GM21381 (cell line): ENCODE measurements around the gene TNNI2.

ENCODE experiments used
- ATAC-seq: cut with Tn5 transposase; IDR thresholded peaks from one replicate; pipeline ENCODE4 v1.9.1; 2021; ENCODE audit warnings: mild to moderate bottlenecking, moderate library complexity; ENCODE audit not compliant: unreplicated experiment

The TNNI2 gene

GRCh38 chr11:1857064-1857463 is 18.3 kb downstream of the TNNI2 start:
- ATAC-seq, result no peak

DNA sequence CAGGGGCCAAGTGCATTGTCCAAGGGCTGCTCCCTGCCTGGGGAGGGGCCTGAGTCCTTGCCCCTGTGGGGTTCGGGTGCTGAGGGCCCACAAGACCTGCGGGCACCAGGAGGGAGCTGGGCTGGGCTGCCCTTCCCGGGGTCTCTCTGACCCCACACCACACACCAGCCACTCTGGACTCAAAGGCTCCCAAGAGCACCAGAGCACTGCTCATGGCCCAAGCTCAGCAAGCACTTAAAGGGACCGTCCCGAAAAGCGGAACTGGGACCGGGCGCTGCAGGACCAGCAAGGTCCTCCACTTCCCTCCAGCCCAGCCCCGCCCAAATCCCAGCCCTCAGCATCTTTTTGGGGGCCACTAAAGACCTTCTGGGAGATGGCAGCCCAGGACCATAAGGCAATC is 19.4 kb downstream of the TNNI2 start:
- no peak for ATAC-seq

- ATAC-seq, result no peak
These were observed 19.8 kb downstream of the TNNI2 start for GRCh38 chr11:1858576-1858975.

- ATAC-seq, result no peak
These were observed 20.2 kb downstream of the TNNI2 start for GRCh38 chr11:1859004-1859403.

DNA sequence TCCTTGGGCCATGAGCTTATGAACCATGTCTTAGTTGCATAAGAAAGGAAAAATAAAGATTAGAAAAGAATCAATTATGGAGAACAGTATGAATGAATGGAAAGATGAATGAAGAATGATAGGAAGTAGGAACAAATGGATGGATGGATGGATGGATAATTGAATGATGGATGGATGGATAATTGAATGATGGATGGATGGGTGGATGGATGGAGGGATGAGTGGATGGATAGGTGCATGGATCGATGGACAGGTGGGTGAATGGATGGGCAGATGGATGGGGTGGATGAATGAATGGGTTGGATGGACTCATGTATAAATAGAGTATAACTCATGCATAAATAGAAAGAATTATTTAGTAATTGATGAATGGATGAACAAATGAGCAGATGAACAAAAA is 21.3 kb downstream of the TNNI2 start:
- ATAC-seq, result no peak

DNA sequence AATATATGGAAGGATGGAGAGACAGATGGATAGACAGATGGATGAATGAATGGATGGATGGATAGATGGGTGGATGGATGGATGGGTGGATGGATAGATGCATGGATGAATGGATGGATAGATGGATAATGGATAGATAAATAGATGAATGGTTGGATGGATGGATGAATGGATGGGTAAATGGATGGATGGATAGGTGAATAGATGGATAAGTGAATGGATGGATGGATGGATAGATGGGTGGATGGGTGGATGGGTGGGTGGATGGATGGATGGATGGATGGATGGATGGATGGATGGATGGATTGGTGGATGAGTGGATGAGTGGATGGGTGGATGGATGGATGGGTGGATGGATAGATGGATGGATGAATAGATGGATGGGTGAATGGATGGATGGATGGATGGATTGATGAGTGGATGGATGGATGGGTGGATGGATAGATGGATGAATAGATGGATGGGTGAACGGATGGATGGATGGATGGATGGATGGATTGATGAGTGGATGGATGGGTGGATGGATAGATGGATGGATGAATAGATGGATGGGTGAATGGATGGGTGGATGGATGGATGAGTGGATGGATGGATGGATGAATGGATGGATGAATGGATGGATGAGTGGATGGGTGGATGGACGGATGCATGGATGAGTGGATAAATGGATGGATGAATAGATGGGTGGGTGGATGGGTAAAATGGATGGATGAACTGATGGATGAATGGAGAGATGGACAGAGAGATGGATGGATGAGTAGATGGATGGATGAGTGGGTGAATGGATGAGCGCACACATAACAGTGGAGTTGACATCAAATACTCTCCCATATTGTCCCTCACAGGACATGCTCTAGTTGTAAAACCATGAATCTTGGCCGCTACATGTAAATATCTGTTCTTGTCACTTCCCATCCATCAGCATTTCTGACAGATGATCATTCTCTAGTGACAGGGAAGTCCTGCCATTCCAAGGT is 22.9 kb downstream of the TNNI2 start:
- no peak for ATAC-seq

DNA sequence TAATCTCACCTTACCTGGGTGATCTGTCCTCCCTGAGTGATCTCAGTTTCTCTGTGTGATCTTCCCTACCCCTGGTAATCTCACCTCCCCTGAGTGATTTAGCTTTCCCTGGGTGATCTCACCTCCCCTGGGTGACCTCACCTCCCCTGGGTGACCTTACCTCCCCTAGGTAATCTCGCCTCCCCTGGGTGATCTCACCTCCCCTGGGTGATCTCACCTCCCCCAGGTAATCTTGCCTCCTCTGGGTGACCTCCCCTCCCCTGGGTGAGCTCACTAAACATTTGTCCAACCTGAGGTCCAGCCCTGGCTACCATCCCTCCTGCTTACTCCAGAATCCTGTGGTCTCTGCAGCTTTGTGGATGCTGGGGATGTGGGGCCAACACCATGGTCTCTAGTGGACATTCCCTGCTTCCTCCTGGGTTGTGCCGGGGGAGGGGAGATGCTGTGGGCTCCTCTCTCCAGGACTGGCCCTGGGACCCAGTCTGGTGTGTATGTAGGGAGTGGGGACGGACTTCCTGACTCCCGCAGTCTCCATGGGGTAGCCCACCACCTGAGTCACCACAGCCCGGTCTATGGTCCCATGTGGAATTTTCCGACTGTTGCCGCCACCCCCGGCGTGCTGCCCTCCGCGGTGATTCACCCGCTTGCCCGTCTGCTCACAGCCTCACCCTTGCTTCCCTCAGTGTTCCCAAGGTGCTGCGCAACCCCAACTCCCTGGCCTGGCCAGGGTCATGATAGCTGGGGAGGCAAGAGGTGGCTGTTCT is 24.0 kb downstream of the TNNI2 start:
- ATAC-seq, result no peak

- ATAC-seq, result no peak
These were observed 24.8 kb downstream of the TNNI2 start for GRCh38 chr11:1863352-1864216.

DNA sequence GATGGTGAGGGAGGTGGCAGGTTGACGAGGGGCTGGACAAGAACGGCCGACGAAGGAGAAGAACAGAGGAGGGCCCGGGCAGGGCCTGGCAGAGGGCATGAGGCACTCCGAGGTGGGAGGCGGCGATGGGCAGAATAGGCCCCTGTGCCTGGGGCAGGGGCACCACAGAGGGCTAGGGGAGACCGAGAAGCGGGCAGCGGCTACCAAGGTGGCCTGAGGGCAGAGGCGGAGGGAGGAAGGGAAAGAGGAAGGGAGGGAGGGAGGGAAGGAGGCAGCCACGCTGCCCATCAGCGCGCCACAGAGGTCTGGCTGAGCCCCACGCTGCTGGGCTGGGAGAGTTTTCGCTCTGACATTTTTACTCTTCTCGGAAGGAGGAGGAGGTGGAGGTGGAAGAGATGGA is 25.4 kb downstream of the TNNI2 start:
- ATAC-seq, result no peak

DNA sequence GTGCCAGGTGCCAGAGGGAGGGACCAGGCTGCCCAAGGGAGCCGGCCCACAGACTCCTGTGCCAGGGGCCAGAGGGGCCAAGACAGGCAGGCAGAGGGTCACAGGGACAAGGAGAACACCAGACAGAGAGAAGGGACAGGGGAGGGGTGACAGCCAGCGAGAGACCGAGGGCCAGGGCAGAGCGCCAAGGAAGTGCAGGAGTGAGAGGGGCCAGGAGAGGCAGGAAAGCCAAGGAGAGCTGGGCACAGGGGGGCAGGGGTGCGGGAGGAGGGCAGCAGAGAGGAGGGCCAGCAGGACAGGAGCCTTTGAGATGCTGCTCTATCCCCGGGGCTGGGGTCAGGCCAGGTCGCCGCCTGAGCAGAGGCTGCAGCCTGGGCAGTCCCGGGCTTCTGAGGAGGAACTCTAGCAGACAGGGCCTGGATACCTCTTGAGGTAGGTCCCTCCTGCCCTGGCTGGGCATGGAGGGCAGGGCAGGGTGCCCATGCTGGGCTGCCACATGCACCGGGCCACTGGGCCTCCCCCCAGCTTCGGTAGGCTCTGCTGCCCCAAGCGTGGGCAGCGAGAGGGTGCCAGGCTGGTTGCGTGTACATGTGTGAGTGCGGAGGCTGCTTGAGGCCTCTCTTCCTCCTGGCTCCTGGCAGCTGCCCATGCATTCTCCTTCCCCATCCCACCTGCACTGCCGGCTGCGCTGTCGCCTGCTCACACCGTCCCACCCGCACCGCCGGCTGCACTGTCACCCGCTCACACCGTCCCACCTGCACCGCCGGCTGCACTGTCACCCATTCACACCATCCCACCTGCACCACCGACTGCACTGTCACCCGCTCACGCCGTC is 26.3 kb downstream of the TNNI2 start:
- ATAC-seq, result no peak

DNA sequence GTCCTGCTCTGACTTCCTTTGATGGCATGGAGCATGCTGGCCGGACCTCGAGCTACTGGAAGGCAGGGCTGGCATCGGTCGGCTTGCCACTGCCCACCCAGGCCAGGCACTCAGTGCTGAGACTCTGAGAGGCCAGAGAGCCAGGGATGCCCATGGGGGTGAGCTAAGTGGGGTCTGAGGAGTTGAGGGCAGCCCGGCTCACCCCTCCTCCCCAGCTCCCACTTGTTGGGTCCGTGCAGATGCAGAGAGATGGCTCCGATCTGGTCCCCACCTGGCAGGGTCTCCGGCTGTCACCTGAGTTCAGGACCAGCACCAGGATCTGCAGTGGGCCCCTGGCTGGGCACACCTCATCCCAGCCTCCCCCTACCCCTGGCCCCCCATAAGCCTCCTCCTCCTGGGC is 27.4 kb downstream of the TNNI2 start:
- ATAC-seq, result no peak

DNA sequence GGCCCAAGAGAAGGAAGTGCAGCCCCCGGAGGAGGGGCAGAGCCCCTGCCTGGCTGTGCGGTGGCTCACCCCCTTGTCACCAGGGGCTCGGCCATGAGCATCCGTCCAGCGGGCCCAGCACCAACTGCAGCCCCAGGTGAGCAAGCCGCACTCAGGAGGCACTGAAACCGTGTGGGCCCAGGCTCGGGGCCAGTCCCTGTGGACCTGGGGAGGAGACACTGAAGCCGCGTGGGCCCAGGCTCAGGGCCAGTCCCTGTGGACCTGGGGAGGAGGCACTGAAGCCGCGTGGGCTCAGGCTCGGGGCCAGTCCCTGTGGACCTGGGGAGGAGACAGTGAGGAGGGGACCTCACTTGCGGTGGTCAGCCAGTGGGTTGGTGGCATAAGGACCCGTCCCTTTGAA is 28.0 kb downstream of the TNNI2 start:
- ATAC-seq, result no peak

- ATAC-seq, result no peak
These were observed 28.6 kb downstream of the TNNI2 start for GRCh38 chr11:1867381-1867780.

DNA sequence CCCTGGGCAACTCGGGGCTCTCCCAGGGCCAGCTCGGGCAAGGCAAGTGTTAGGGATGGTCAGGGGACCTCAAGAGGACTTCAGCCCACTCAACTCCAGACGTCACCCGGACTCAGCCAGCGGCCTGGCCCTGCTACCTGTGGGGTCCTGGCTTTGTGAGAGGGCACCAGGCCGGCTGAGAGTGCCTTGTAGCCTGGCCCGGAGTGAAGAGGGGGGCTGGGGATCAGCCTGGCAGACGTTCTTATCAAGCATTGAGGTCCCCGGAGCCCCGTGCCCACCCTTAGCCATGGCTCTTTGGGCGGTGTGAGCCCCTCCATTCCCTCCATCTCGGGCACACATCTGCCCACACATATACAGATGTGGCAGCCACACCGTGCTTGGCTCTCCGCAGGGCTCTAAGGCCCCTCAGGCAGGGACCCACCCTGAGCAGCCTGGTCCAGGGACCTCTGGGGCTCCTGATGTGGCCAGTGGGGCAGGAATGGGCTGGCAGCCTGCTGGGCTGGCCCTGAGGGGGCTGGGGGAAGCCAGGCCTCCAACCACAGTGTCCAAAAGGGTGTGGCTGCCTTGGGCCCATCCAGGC is 29.4 kb downstream of the TNNI2 start:
- ATAC-seq, result no peak

GRCh38 chr11:1868636-1869291 is 30.0 kb downstream of the TNNI2 start:
- no peak for ATAC-seq

DNA sequence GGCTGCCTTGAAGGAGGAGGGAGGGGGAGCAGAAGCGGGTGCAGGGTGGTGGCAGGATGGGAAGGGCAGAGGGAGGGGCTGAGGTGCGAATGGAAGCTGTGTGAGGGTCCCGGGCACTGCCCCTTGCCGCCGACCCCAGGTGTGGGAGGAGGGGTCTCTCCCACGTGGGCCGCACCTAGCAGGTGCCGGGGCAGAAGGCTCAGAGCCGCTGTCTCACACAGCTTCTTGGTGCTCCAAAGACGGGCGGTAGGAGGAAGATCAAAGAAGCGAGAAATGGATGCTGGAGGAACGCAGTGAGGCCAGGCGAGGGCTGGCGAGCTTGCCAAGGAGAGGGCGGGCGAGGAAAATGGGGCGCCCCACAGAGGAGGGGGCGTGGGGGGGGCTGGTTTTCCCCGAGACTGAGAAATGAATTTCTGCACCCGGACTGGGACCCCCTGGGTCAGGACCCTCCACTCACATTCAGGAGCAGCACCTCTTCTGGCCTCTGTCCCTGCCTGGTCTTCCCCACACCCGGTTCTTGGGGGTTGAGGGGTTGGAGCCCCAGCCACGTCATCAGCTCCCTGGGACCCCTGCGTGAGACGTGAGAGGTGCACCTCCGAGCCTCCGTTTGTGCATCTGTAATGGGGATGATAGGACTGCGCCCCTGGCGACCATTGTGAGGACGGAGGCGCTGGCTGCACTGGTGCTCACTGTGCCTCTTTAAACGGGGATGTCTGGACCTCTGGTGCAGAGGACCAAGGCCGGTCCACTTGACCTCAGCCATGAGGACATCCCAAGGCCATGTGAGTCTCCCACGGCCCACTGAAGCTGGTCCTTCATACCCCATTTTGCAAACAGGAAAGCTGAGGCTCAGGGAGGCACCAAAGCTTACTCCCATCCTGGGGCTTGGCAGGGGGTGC is 30.9 kb downstream of the TNNI2 start:
- ATAC-seq, result no peak

GRCh38 chr11:1870326-1870696 is 31.5 kb downstream of the TNNI2 start:
- ATAC-seq, result no peak

DNA sequence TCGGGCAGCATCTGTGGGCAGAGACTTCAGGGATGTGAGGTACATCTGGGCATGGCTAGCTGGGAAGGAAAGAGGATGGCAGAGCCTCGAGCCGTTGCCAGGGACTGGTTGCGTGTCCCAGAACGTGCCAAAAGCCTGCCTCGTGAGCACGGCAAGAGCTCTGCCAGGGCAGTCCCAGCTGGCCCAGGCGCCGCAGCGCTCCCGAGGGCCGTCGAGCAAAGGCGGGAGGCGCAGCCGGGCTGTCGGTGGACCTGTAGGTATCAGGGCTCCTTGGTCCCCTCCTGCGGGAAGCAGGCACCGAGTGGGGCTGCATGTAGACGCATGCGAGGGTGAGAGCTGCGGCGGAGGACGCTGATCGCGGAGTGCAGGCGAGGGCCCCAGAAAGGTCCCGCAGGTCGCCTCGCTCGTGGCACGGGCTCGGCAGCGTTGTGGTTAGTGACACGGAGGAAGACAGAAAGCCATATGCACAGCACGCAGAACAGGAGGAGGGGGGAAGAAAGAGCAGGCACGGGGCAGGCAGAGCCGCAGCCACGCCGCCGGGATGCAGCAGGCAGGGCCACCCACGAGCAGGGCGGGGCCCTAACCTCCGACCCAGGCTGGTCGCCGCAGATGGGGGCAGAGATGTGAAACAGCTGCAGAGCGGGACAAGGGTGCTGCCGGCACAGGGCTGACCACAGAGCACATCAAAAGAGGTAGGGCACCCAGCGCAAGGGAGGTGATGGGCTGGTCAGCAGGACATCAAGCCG is 32.1 kb downstream of the TNNI2 start:
- no peak for ATAC-seq
